CD4-positive, alpha-beta memory T cell (primary cell): ENCODE data around the gene SLC6A6. TPM values are rescaled to one million over a fixed set of nuclear protein-coding genes. Genes with fewer than 3 reads are reported as not detected.

Experiments
- CTCF ChIA-PET: fragments of 350-600 bp; sonication (Branson Sonifier 250); formaldehyde crosslinking; loops from one replicate; lab custom pipeline; 2021; ENCODE audit warnings: inconsistent platforms; ENCODE audit not compliant: partially characterized antibody; lab: Charles Lee
- POLR2A ChIA-PET: fragments of 350-600 bp; sonication (Branson Sonifier 250); formaldehyde crosslinking; loops from one replicate; lab custom pipeline; 2021; ENCODE audit not compliant: partially characterized antibody; lab: Charles Lee
- DNase-seq, 5 donors: peaks; one replicate each; pipeline versions ENCODE4 v3.0.0 to v3.0.0-alpha.2; 2020 to 2022; ENCODE audit warnings: mixed read lengths in 1 of 5
- H3K27ac ChIP-seq: one replicate; pipeline ENCODE4 v1.7.0; 2013; ENCODE audit warnings: low read depth, low read length
- H3K27me3 ChIP-seq: 2 replicates; pipeline ENCODE4 v1.7.0; 2013; ENCODE audit warnings: mild to moderate bottlenecking, low read length, moderate library complexity; ENCODE audit not compliant: insufficient read depth
- H3K36me3 ChIP-seq: 2 replicates; pipeline ENCODE4 v1.7.0; 2013; ENCODE audit warnings: mild to moderate bottlenecking, low read length, moderate library complexity; ENCODE audit not compliant: insufficient read depth
- H3K4me1 ChIP-seq: 2 replicates; pipeline ENCODE4 v1.7.0; 2013; ENCODE audit warnings: mild to moderate bottlenecking, low read length, moderate library complexity; ENCODE audit not compliant: insufficient read depth
- H3K4me3 ChIP-seq, 2 donors: one replicate each; pipeline ENCODE4 v1.7.0; 2013; ENCODE audit warnings: low read length in 2 of 2, mild to moderate bottlenecking in 1 of 2
- H3K9me3 ChIP-seq, 2 donors: one replicate each; pipeline ENCODE4 v1.7.0; 2013; ENCODE audit warnings: low read length in 2 of 2, control low read depth in 1 of 2; ENCODE audit not compliant: control insufficient read depth in 1 of 2
- H3K27ac Mint-ChIP-seq, 7 donors: one replicate each; pipeline ENCODE4 v1.8.0; 2020 to 2021; ENCODE audit warnings: mixed read lengths in 7 of 7, mild to moderate bottlenecking in 6 of 7, inconsistent platforms in 3 of 7, moderate library complexity in 3 of 7
- H3K27me3 Mint-ChIP-seq, 2 donors: one replicate each; pipeline ENCODE4 v1.8.0; 2020 to 2021; ENCODE audit warnings: mixed read lengths in 2 of 2
- H3K36me3 Mint-ChIP-seq, 2 donors: one replicate each; pipeline ENCODE4 v1.8.0; 2020 to 2021; ENCODE audit warnings: mixed read lengths in 2 of 2, inconsistent platforms in 1 of 2, mild to moderate bottlenecking in 1 of 2
- H3K4me1 Mint-ChIP-seq, 4 donors: one replicate each; pipeline ENCODE4 v1.8.0; 2020 to 2021; ENCODE audit warnings: mixed read lengths in 4 of 4, mild to moderate bottlenecking in 1 of 4
- H3K4me3 Mint-ChIP-seq, 8 donors: one replicate each; pipeline ENCODE4 v1.8.0; 2020 to 2021; ENCODE audit warnings: mixed read lengths in 8 of 8, mild to moderate bottlenecking in 7 of 8, moderate library complexity in 6 of 8, inconsistent platforms in 3 of 8
- H3K9me3 Mint-ChIP-seq, 8 donors: one replicate each; pipeline ENCODE4 v1.8.0; 2020 to 2021; ENCODE audit warnings: mixed read lengths in 8 of 8, mild to moderate bottlenecking in 5 of 8, inconsistent platforms in 3 of 8, moderate library complexity in 1 of 8
- intact Hi-C: fragments of 100-400 bp; cut with micrococcal nuclease; formaldehyde crosslinking; loops from one replicate; pipeline ENCODE4 v1.15.1; 2023
- polyA plus RNA-seq, 2 donors: library from polyadenylated mRNA; unstranded; fragments of 300-500 nt; fragmentation: Illumina TruSeq; gene quantifications; one replicate each; pipeline ENCODE4 v1.2.3, GENCODE V29; 2021
- total RNA-seq, 2 experiments: library from RNA; stranded (reverse); gene quantifications; one replicate each; pipeline ENCODE4 v1.2.3, GENCODE V29; 2021

The SLC6A6 gene
- total and polyA plus RNA-seq, 4 experiments from 2014 or later: 3.8 to 51.8 (median 29.7) TPM

DNA sequence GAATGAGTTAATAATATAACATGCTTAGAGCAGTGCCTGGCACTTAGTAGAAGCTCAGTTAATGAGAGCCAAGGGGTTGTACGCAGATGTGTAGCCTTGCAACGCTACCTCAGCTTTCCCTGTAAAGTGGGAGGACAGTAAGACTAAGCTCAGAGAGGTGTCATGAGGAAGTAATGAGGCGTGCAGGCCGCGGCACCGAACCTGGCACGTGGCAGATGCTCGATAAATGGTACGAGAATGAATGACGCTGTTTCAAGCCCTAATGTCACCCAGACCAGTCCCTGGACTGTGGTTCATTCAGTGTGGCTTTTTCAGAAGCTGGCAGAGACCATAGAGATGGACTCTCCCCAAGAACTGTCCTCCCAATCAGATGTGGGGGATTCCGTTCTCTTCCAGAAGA lies 116.5 kb downstream of the SLC6A6 start:
- H3K9me3 ChIP-seq: no peaks in the 10 kb centered on the region
- POLR2A ChIA-PET: no interaction called here
- no peaks in the 10 kb centered on the region for H3K4me1 Mint-ChIP-seq
- H3K4me3 Mint-ChIP-seq: no peak overlapping the region
- peaks cover 10 to 12% of the 10 kb centered on the region in 2 donors for H3K27me3 Mint-ChIP-seq
- intact Hi-C loops: no loop called here
- no peak for DNase-seq
- H3K27me3 ChIP-seq: no peaks in the 10 kb centered on the region
- peaks cover 0 to 2% (median 0%) of the 10 kb centered on the region in 8 donors for H3K9me3 Mint-ChIP-seq
- no peak overlapping the region for H3K27ac Mint-ChIP-seq
- H3K27ac ChIP-seq: no peak overlapping the region
- no peaks in the 10 kb centered on the region for H3K36me3 Mint-ChIP-seq
- CTCF ChIA-PET: interaction anchor here (3.7 kb wide), 1 partner anchor 10 kb away, joined by 18 read pairs; no protein-coding TSS in a partner anchor
- H3K36me3 ChIP-seq: no peaks in the 10 kb centered on the region
- no peak overlapping the region for H3K4me3 ChIP-seq
- no peaks in the 10 kb centered on the region for H3K4me1 ChIP-seq

DNA sequence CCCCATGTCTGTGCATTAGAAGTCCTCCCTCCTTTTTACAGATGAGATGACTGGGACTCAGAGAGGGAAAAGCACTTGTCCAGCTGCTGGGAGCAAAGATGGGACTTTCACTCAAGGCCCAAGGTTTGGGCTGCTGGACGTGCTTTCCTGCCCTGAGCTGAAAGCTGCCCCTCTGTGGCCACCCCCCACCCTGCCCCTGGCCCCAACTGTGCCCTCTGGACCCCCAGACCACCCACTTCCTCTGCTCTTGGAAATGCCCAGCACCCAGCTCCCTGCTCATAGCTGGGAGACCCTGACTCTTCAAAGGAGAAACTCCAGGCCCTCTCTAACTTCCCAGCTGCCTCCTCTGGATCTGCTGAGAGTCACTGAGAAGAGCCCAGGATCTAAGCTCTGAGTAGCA lies 117.0 kb downstream of the SLC6A6 start:
- Mint-ChIP-seq H3K9me3 (peaks cover 0 to 2% (median 0%) of the 10 kb centered on the region in 8 donors), H3K27me3 (peaks cover 10 to 12% of the 10 kb centered on the region in 2 donors), H3K36me3 (no peaks in the 10 kb centered on the region), H3K4me1 (no peaks in the 10 kb centered on the region), H3K4me3 (no peak overlapping the region), H3K27ac (no peak overlapping the region)
- Histone ChIP-seq H3K4me1 (no peaks in the 10 kb centered on the region), H3K27ac (no peak overlapping the region), H3K9me3 (no peaks in the 10 kb centered on the region), H3K36me3 (no peaks in the 10 kb centered on the region), H3K4me3 (no peak overlapping the region), H3K27me3 (no peaks in the 10 kb centered on the region)
- intact Hi-C loops: no loop called here
- DNase-seq: no peak
- ChIA-PET CTCF (interaction anchor here (3.7 kb wide), 1 partner anchor 10 kb away, joined by 18 read pairs; no protein-coding TSS in a partner anchor), POLR2A (no interaction called here)

DNA sequence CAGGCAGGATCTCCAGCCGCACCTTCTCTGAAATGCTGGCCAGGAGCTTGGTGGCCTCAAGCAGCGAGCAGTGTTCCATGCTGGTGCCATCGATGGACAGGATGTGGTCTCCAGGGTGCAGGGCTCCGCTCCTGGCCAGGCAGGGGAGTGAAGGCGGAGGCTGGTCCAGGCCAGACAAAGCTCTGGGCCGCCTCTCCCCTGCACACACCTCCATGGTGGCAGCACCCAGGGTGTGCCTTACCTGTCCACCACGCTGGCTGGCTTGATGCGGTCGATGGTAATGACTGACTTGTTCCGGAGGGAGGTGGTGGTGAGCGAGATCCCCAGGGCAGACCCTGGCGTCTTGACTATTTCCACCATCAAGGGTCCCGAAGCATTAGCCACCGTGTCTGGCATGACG lies 117.7 kb downstream of the SLC6A6 start:
- Mint-ChIP-seq H3K4me1 (no peaks in the 10 kb centered on the region), H3K9me3 (peaks cover 0 to 2% (median 0%) of the 10 kb centered on the region in 8 donors), H3K36me3 (no peaks in the 10 kb centered on the region), H3K4me3 (no peak overlapping the region), H3K27ac (no peak overlapping the region), H3K27me3 (peaks cover 10 to 16% of the 10 kb centered on the region in 2 donors)
- Histone ChIP-seq H3K4me1 (no peaks in the 10 kb centered on the region), H3K9me3 (no peaks in the 10 kb centered on the region), H3K27me3 (no peaks in the 10 kb centered on the region), H3K27ac (no peak overlapping the region), H3K36me3 (no peaks in the 10 kb centered on the region), H3K4me3 (no peak overlapping the region)
- ChIA-PET CTCF (interaction anchor here (3.7 kb wide), 1 partner anchor 11 kb away, joined by 18 read pairs; no protein-coding TSS in a partner anchor), POLR2A (no interaction called here)
- DNase-seq: no peak
- intact Hi-C loops: no loop called here

DNA sequence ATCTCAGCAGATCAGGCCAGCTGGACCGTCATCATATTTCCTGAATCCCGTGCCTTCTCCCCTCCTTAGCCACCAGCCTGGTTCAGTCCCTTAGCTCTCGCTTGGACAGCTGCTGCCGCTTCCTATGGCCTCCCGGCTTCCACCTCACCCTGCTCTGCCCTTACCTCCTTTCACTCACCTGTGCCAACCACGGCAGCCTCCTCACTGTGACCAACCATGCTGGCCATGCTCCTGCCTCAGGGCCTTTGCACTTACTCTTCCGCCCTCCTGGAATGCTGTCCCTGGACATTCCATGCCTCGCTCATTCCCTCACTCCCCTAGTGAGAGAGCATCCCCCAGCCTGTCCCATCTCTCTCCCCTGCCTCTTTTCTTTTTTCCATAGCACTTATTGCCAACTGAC lies 118.6 kb downstream of the SLC6A6 start:
- CTCF ChIA-PET: interaction anchor here (3.7 kb wide), 1 partner anchor 12 kb away, joined by 18 read pairs; no protein-coding TSS in a partner anchor
- POLR2A ChIA-PET: no interaction called here
- intact Hi-C loops: no loop called here

DNA sequence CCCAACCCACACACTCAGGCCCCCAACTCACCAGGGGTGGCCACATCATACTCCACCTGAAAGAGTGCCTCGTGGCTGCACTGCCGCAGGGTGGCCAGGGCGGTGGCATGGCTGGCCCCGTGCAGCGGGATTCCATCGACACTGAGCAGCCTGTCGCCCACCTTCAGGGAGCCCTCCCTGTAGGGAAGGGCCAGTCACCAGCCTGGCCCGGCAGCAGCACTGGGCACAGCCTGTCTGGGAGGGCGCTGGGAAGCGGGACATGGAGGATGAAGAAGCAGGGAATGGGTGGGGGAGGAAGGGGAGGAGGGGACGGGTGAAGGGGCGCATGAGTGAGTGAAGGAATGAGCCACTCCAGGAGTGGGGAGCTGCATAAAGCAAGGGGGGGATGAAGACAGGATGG lies 119.2 kb downstream of the SLC6A6 start:
- no peaks in the 10 kb centered on the region for H3K36me3 ChIP-seq
- no peaks in the 10 kb centered on the region for H3K36me3 Mint-ChIP-seq
- H3K27ac ChIP-seq: no peak overlapping the region
- peaks cover 10 to 19% of the 10 kb centered on the region in 2 donors for H3K27me3 Mint-ChIP-seq
- no peaks in the 10 kb centered on the region for H3K9me3 ChIP-seq
- peaks cover 0 to 2% (median 0%) of the 10 kb centered on the region in 8 donors for H3K9me3 Mint-ChIP-seq
- H3K4me1 ChIP-seq: no peaks in the 10 kb centered on the region
- H3K4me3 Mint-ChIP-seq: no peak overlapping the region
- no peak for DNase-seq
- intact Hi-C loops: no loop called here
- no peak overlapping the region for H3K27ac Mint-ChIP-seq
- no peak overlapping the region for H3K4me3 ChIP-seq
- POLR2A ChIA-PET: no interaction called here
- no peaks in the 10 kb centered on the region for H3K4me1 Mint-ChIP-seq
- no peaks in the 10 kb centered on the region for H3K27me3 ChIP-seq
- CTCF ChIA-PET: no interaction called here

More for the DNA sequence above, 118.6 kb downstream of the SLC6A6 start:
- no peak overlapping the region for H3K27ac ChIP-seq
- no peaks in the 10 kb centered on the region for H3K4me1 ChIP-seq
- H3K9me3 ChIP-seq: no peaks in the 10 kb centered on the region
- no peaks in the 10 kb centered on the region for H3K27me3 ChIP-seq
- H3K27me3 Mint-ChIP-seq: peaks cover 10 to 16% of the 10 kb centered on the region in 2 donors
- no peaks in the 10 kb centered on the region for H3K36me3 Mint-ChIP-seq
- H3K36me3 ChIP-seq: no peaks in the 10 kb centered on the region
- no peaks in the 10 kb centered on the region for H3K4me1 Mint-ChIP-seq
- no peak for DNase-seq
- no peak overlapping the region for H3K4me3 Mint-ChIP-seq
- H3K9me3 Mint-ChIP-seq: peaks cover 0 to 2% (median 0%) of the 10 kb centered on the region in 8 donors
- no peak overlapping the region for H3K4me3 ChIP-seq
- H3K27ac Mint-ChIP-seq: no peak overlapping the region

DNA sequence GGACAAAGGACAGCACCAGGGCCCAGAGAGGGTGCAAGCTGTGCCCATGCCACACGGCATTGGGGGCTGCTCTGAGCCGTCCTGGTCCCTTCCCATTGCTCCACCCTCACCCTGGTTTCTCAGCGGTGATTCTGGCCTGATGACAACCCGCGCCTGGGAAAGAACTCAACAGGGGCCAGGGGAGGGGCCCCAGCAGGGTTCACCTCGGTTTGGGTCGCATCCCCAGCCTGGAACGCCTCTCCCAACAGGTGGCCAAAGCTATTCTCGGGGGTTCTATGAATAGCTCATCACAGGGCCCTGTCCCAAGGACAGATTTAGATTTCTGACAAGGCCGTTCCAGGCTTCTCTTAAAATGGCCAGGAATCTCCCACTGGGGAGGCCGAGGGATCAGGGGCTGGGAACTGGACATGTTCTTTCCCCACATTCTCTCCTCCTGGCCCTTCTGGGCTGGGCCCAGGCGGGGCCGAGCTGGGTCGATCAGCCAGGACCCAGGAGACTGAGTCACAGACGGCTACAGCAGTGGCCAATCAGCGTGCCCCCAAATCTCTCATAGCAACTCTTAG lies 119.8 kb downstream of the SLC6A6 start:
- Histone ChIP-seq H3K4me3 (no peak overlapping the region), H3K4me1 (no peaks in the 10 kb centered on the region), H3K9me3 (no peaks in the 10 kb centered on the region), H3K36me3 (no peaks in the 10 kb centered on the region), H3K27ac (no peak overlapping the region), H3K27me3 (no peaks in the 10 kb centered on the region)
- no peaks in the 10 kb centered on the region for H3K36me3 Mint-ChIP-seq
- no peak overlapping the region for H3K4me3 Mint-ChIP-seq
- ChIA-PET POLR2A (no interaction called here), CTCF (interaction anchor here (1.4 kb wide), 1 partner anchor 13 kb away, joined by 5 read pairs; no protein-coding TSS in a partner anchor)
- no peak overlapping the region for H3K27ac Mint-ChIP-seq
- no peak for DNase-seq
- H3K9me3 Mint-ChIP-seq: no peaks in the 10 kb centered on the region
- no peaks in the 10 kb centered on the region for H3K4me1 Mint-ChIP-seq
- intact Hi-C loops: no loop called here
- H3K27me3 Mint-ChIP-seq: peaks cover 10 to 19% of the 10 kb centered on the region in 2 donors

DNA sequence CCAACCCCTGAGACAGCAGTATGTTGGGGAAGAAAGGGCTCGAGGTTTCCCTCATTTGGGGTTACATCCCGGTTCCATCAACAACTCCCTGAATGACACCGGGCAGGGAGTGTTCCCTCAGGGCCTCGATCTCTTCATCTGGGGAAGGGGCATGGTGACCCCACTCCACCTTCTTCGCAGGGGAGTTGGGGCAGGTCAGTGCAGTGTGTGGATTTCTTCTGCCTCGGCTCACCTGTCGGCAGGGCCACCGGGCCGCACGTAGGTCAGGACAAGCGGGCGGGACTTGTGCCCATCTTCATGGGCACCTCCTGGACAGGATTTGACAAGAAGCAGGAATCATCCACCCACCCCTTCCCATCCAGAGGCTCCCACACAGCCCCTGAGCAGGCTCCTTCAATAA lies 120.4 kb downstream of the SLC6A6 start:
- Histone ChIP-seq H3K4me1 (no peaks in the 10 kb centered on the region), H3K36me3 (no peaks in the 10 kb centered on the region), H3K4me3 (no peak overlapping the region), H3K27ac (no peak overlapping the region), H3K27me3 (no peaks in the 10 kb centered on the region), H3K9me3 (no peaks in the 10 kb centered on the region)
- ChIA-PET POLR2A (no interaction called here), CTCF (interaction anchor here (1.4 to 2.2 kb wide), 2 partner anchors 12 to 14 kb away, joined by 5 to 6 read pairs; no protein-coding TSS in a partner anchor)
- Mint-ChIP-seq H3K9me3 (no peaks in the 10 kb centered on the region), H3K36me3 (no peaks in the 10 kb centered on the region), H3K27me3 (peaks cover 10 to 19% of the 10 kb centered on the region in 2 donors), H3K27ac (no peak overlapping the region), H3K4me3 (no peak overlapping the region), H3K4me1 (no peaks in the 10 kb centered on the region)
- no peak for DNase-seq
- intact Hi-C loops: no loop called here
